HepG2 (cell line): ENCODE measurements around the gene SIMC1. TPM values are rescaled to one million over a fixed set of nuclear protein-coding genes. Genes with fewer than 3 reads are reported as not detected.
"Not testable (repeated sequence)": the region's sequence is repeated elsewhere in the genome, so short reads cannot be mapped to it uniquely, and the experiment has no call there.

ENCODE experiments used
- ATAC-seq: fragments of 200-7000 bp; cut with Tn5 transposase; 3 replicates; pipeline ENCODE4 v1.9.1; 2020; ENCODE audit warnings: mild to moderate bottlenecking, moderate library complexity
- BruUV-seq: library from RNA; stranded (reverse); fragments of 400-500 nt; replicated peaks from 2 replicates; lab custom pipeline; 2021; lab: Mats Ljungman, UMichigan
- CTCF ChIA-PET: fragments of 300-600 bp; formaldehyde crosslinking; extraction: SDS; loops from one replicate; lab custom pipeline; 2021; ENCODE audit warnings: low total read pairs, inconsistent platforms, low intra/inter-chr PET ratio; lab: Yijun Ruan, JAX
- POLR2A ChIA-PET: fragments of 350-600 bp; sonication (Branson Sonifier 250); formaldehyde crosslinking; loops from one replicate; lab custom pipeline; 2020; ENCODE audit warnings: antibody characterized with exemption, inconsistent platforms; lab: Yijun Ruan, JAX
- DNase-seq: peaks from one replicate; pipeline ENCODE4 v3.0.0-alpha.2; 2015; ENCODE audit warnings: low spot score
- FAIRE-seq: peaks from 3 replicates; lab custom pipeline; 2011; peaks lifted over from hg19 to GRCh38; lab: Jason Lieb, UNC
- H2AFZ ChIP-seq: one replicate; pipeline ENCODE4 v1.6.1; 2011; ENCODE audit warnings: low read length, inconsistent platforms
- H3K27ac ChIP-seq: fragments of 300-600 bp; 3 replicates; pipeline ENCODE4 v1.8.0; 2011; ENCODE audit warnings: mixed run types, mild to moderate bottlenecking, mixed read lengths, low read length, inconsistent platforms; ENCODE audit not compliant: insufficient read depth; ENCODE audit errors: extremely low read length
- H3K27me3 ChIP-seq, 2 experiments: fragments of 200-600 bp in 1 of 2; 2 replicates in 1 of 2; 3 replicates in 1 of 2; pipeline versions ENCODE4 v1.6.0 to v1.8.0; 2011; ENCODE audit warnings: low read length in 2 of 2, mild to moderate bottlenecking in 2 of 2, moderate library complexity in 2 of 2, inconsistent platforms in 1 of 2; ENCODE audit not compliant: insufficient read depth in 2 of 2, control insufficient read depth in 1 of 2
- H3K36me3 ChIP-seq, 2 experiments: fragments of 200-600 bp in 1 of 2; replicated peaks in 1 of 2; 2 replicates in 1 of 2; 3 replicates in 1 of 2; pipeline versions ENCODE4 v1.5.1 to v1.8.0; 2011; ENCODE audit warnings: low read length in 2 of 2, inconsistent platforms in 1 of 2; ENCODE audit not compliant: insufficient read depth in 2 of 2, control insufficient read depth in 1 of 2
- H3K4me1 ChIP-seq: 2 replicates; pipeline ENCODE4 v1.5.1; 2012; ENCODE audit warnings: low read length, inconsistent platforms; ENCODE audit not compliant: insufficient read depth
- H3K4me2 ChIP-seq: 2 replicates; pipeline ENCODE4 v1.6.0; 2011; ENCODE audit warnings: low read depth, low read length, inconsistent platforms
- H3K4me3 ChIP-seq, 3 experiments: fragments of 200-600 bp in 1 of 3; sonication (generic), shearing (Covaris generic) in 1 of 3; replicated peaks in 1 of 3; 2 replicates each; pipeline ENCODE4 v1.5.1; 2011 to 2016; ENCODE audit warnings: low read length in 3 of 3, inconsistent platforms in 2 of 3, low read depth in 2 of 3, mild to moderate bottlenecking in 2 of 3, control low read depth in 1 of 3, mixed read lengths in 1 of 3; ENCODE audit not compliant: insufficient read depth in 1 of 3
- H3K79me2 ChIP-seq: one replicate; pipeline ENCODE4 v1.6.1; 2011; ENCODE audit warnings: low read length, inconsistent platforms; ENCODE audit not compliant: insufficient read depth
- H3K9ac ChIP-seq: 2 replicates; pipeline ENCODE4 v1.6.0; 2011; ENCODE audit warnings: mild to moderate bottlenecking, low read depth, low read length, inconsistent platforms; ENCODE audit not compliant: insufficient read depth
- H3K9me3 ChIP-seq: 2 replicates; pipeline ENCODE4 v1.5.1; 2012; ENCODE audit warnings: mild to moderate bottlenecking, low read length
- H4K20me1 ChIP-seq: 2 replicates; pipeline ENCODE4 v1.6.0; 2011; ENCODE audit warnings: inconsistent platforms, mild to moderate bottlenecking, low read length, moderate library complexity; ENCODE audit not compliant: insufficient read depth
- ZNF800 ChIP-seq: sonication (generic); formaldehyde crosslinking; IDR thresholded peaks from 2 replicates; pipeline ENCODE4 v1.4.0; 2020; ENCODE audit warnings: missing genetic modification reagents
- WGBS: methylation state at CpG from one replicate; pipeline ENCODE4 v1.1.6; 2017; ENCODE audit warnings: low lambda C conversion rate; 5-methylcytosine and 5-hydroxymethylcytosine counted together
- in situ Hi-C: cut with HindIII; loops from 2 replicates; pipeline ENCODE4 v1.10.0; 2017; ENCODE audit warnings: low pct_unique_long_range_greater_than_20kb; ENCODE audit not compliant: extremely low pct_ligation_motif_present
- intact Hi-C: fragments of 100-400 bp; cut with micrococcal nuclease; formaldehyde crosslinking; loops from one replicate; pipeline ENCODE4 v1.10.0; 2022; ENCODE audit not compliant: unreplicated experiment
- polyA plus RNA-seq, 8 experiments: library from polyadenylated mRNA; depleted of rRNA in 3 of 8; stranded (reverse) in 7 of 8; unstranded in 1 of 8; fragments of >200 nt; fragmentation: Illumina TruSeq in 4 of 8; extraction: Trizol in 4 of 8; gene quantifications; 2 replicates each; pipeline versions ENCODE4 v1.2.1 to v1.2.3, GENCODE V29; 2011 to 2016; ENCODE audit warnings: low read depth in 4 of 8, missing spikeins in 1 of 8, mixed read lengths in 1 of 8; ENCODE audit not compliant: insufficient read depth in 1 of 8
- total RNA-seq, 5 experiments: library from RNA; depleted of rRNA; stranded (reverse); fragments of >200 nt; fragmentation: Illumina TruSeq; extraction: Trizol; gene quantifications; 2 replicates each; pipeline ENCODE4 v1.2.3, GENCODE V29; 2016; ENCODE audit warnings: low read depth in 1 of 5

Gene SIMC1
- total and polyA plus RNA-seq, 2 of the 13 experiments (the other 11 are each of a cell fraction or from before 2014, with no cell fraction given): 5.4 to 6.8 TPM

- FAIRE-seq, H3K9me3 ChIP-seq, H4K20me1 ChIP-seq, H2AFZ ChIP-seq, DNase-seq, H3K36me3 ChIP-seq, BruUV-seq, H3K79me2 ChIP-seq, intact Hi-C loops, in situ Hi-C loops, H3K27me3 ChIP-seq, POLR2A ChIA-PET, CTCF ChIA-PET, H3K9ac ChIP-seq, H3K27ac ChIP-seq, H3K4me1 ChIP-seq, H3K4me3 ChIP-seq: not testable (repeated sequence)
- peak; percentile 77 for TF ChIP-seq ZNF800 (CRISPR knock-in tag)
- H3K4me2 ChIP-seq: peak overlapping the region; percentile 12; the same call in 1 of the 2 replicates
- WGBS: no CpG with 5 or more reads among the region's 67 CpGs
- peak; percentile 29 for ATAC-seq
Observed at GRCh38 chr5:176194238-176195083, 43.8 kb upstream of the SIMC1 start.

GRCh38 chr5:176195084-176195413, 43.2 kb upstream of the SIMC1 start:
- WGBS: 54% methylated on average over 3 of the region's 6 CpGs
- H3K9me3 ChIP-seq, H3K36me3 ChIP-seq, BruUV-seq, CTCF ChIA-PET, H3K79me2 ChIP-seq, H3K4me3 ChIP-seq, H2AFZ ChIP-seq, H3K4me1 ChIP-seq, H4K20me1 ChIP-seq, H3K4me2 ChIP-seq, FAIRE-seq, in situ Hi-C loops, DNase-seq, H3K9ac ChIP-seq, H3K27ac ChIP-seq, intact Hi-C loops, H3K27me3 ChIP-seq, POLR2A ChIA-PET: not testable (repeated sequence)
- peak; percentile 3; the same call in 1 of the 3 replicates for ATAC-seq

- H3K4me3 ChIP-seq, H2AFZ ChIP-seq, H3K27ac ChIP-seq, ATAC-seq, intact Hi-C loops, in situ Hi-C loops, H3K9me3 ChIP-seq, H4K20me1 ChIP-seq, CTCF ChIA-PET, H3K36me3 ChIP-seq, H3K27me3 ChIP-seq, POLR2A ChIA-PET, H3K79me2 ChIP-seq, H3K4me1 ChIP-seq, FAIRE-seq, DNase-seq, BruUV-seq, H3K9ac ChIP-seq, H3K4me2 ChIP-seq: not testable (repeated sequence)
- WGBS: 33% methylated on average over 6 of the region's 8 CpGs
Observed at GRCh38 chr5:176195487-176196207, 42.6 kb upstream of the SIMC1 start.
